GM08714 (cell line): ENCODE data around the gene PCK2.
A peak's percentile ranks its signal among the peaks of the same experiment; 100 is the strongest.

Experiments used
- H3K4me3 ChIP-seq: fragments of 200-500 bp; sonication (Bioruptor generic); 2 replicates; pipeline ENCODE4 v1.5.1; 2014; ENCODE audit warnings: mild to moderate bottlenecking, low read length, inconsistent platforms
- ZNF274 ChIP-seq: IDR thresholded peaks from 2 replicates; pipeline ENCODE4 v1.6.1; 2012; ENCODE audit warnings: mild to moderate bottlenecking, low read depth, low read length

The PCK2 gene

GRCh38 chr14:24106672-24107271 lies 12.7 kb downstream of the PCK2 start:
- no peak overlapping the region for H3K4me3 ChIP-seq
- TF ChIP-seq ZNF274, result no peak

- no peak for TF ChIP-seq ZNF274
Measured at GRCh38 chr14:24108336-24108874, 14.3 kb downstream of the PCK2 start.

GRCh38 chr14:24110060-24110459 lies 15.9 kb downstream of the PCK2 start:
- H3K4me3 ChIP-seq, result no peak overlapping the region
- TF ChIP-seq ZNF274, result no peak

More at GRCh38 chr14:24108336-24108874, 14.3 kb downstream of the PCK2 start:
- H3K4me3 ChIP-seq, result no peak overlapping the region

DNA sequence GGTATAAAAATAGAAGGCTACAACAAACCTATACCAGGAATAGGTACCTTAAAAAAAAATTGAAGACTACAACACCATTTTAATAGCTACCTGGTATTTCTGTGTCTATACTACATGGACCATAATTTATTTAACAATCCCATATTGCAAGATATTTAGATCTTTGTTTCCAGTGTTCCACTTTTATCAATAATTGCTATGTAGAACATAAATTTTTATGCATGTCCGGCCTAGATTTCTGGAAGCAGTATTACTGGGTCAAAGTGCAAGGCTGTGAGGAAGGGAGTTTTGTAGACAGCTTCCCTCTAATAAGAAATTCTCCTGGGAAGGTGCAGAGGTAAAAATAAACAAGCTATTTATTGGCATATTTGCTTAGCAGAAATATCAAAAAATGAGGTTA lies 16.4 kb downstream of the PCK2 start:
- TF ChIP-seq ZNF274, result no peak
- H3K4me3 ChIP-seq, result no peak overlapping the region

DNA sequence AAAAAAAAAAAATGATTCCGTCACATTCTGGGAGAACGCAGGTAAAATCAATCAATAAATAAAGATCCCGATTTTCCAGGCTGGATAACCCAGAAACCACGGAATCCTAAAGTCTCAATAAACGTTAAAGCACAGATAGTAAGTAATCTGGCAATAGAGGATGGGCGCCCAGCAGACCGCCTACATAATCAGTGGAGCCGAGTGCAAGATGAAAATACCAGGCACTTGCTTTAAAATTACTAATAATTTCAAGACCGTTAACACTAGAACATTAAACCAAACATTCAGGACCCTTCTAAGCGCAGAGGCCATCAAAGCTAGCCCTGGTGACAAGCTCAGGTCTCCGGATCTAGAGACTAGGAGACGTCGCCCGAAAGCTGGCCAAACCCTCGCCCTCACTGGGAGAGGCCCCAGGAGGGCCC lies 19.3 kb downstream of the PCK2 start:
- H3K4me3 ChIP-seq, result peak overlapping the region; percentile 64
- no peak for TF ChIP-seq ZNF274

- no peak for TF ChIP-seq ZNF274
- H3K4me3 ChIP-seq, result peak overlapping the region; percentile 64
Measured at GRCh38 chr14:24113801-24114531, 19.9 kb downstream of the PCK2 start.

DNA sequence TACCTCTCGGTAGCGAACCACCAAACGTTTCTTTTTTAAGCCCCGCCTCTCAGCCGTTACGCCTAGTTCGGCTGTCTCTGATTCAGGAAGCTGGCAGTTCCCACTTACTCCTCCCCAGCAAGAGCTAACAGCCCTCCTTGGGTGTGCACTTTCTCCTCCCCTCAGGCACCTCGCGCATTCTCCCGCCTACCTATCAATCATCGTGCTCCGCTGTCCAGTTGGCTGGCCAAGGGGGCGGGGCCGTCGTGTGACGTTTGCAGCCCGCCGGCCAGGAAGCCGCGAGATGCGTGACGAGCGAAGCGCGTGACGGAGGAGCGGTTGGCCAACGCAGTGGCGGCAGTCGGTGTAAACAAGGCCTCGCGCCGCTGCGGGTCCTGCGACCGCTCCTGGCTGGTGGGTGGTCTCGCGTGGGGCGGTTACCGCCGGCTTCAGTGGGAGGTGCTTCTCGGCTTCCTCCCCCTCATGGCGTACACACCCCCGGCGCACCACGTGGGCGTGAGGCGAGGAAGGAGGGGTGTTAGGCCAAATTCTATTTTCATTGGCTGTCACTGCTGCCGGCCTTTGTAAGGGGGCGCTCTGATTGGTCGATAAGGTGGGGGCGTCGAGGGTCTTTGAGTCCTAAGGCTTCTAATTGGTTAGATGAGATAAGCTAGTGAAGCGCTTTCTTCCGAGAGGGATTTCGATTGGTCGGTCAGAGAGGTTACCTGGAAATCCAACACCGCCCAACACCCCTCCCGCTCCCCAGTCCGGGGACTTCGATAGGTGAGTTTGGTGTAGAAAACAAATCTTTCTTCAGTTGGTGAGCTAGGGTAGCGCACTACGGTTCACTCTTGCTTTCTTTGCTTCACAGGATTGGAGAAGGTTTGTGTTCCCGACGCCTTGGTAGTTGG lies 20.7 kb downstream of the PCK2 start, which contains the start of the genes DCAF11 and NRL:
TSS of gene DCAF11 (plus strand) at position 246 of the 890 bp plus-strand sequence. CDS start 818 bp downstream, outside the sequence.
TSS of gene NRL (minus strand) at position 418 of the 890 bp plus-strand sequence. CDS start 32,101 bp downstream, outside the sequence.
- peak within 1 kb of the TSS; percentile 83 for H3K4me3 ChIP-seq
- TF ChIP-seq ZNF274, result no peak

DNA sequence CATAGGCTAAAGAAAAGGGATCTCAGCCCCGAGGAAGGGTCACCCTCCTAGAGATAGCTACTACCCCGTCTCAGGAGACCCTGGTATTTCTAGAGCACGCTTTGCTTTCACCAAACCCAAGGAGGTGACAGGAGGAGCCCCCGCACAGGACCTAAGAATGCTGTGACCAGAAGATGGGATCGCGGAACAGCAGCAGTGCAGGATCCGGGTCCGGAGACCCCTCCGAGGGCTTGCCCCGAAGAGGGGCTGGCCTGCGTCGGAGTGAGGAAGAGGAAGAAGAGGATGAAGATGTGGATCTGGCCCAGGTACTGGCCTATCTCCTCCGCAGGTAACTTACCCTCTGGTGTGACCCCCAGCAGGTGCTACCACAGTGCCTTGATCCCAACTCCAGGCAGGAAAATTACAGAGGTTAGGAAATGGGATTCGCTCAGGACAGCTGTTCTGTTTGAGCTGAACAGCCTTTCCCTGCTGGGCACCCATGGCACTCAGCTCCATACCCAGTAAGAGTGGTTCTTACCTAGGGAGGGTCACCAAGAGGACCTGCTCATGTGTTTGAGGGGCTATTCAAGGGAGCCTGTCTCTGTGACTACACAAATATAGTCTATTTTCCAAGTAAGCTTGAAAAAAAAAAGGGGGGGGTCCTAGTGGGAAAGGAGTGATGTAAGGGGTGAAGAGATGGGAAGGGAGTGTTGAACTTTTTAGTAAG lies 21.5 kb downstream of the PCK2 start:
- TF ChIP-seq ZNF274, result no peak
- peak overlapping the region; percentile 83 for H3K4me3 ChIP-seq

- H3K4me3 ChIP-seq, result peak overlapping the region; percentile 83
Measured at GRCh38 chr14:24116128-24116814, 22.2 kb downstream of the PCK2 start.

DNA sequence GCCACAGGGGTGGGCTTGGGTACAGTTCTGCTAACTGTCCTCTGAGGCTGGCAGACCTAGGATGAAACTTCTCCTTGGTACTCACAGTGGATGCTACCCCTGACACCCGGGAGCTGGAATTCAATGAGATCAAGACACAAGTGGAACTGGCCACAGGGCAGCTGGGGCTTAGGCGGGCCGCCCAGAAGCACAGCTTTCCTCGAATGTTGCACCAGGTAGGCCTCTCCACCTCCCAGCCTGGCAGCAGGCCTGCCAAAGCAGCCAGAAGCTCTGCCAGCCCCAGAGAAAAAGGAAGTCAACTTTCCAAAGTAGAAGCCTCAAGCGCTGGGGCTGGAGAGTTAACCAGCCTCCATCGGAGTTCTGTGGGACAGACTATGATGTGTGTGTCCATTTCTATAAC lies 23.1 kb downstream of the PCK2 start:
- no peak for TF ChIP-seq ZNF274
- no peak overlapping the region for H3K4me3 ChIP-seq

More at GRCh38 chr14:24116128-24116814, 22.2 kb downstream of the PCK2 start:
- no peak for TF ChIP-seq ZNF274

- no peak for TF ChIP-seq ZNF274
- H3K4me3 ChIP-seq, result no peak overlapping the region
Measured at GRCh38 chr14:24119691-24120090, 25.6 kb downstream of the PCK2 start.

- no peak overlapping the region for H3K4me3 ChIP-seq
- TF ChIP-seq ZNF274, result no peak
Measured at GRCh38 chr14:24121210-24121609, 27.1 kb downstream of the PCK2 start.

DNA sequence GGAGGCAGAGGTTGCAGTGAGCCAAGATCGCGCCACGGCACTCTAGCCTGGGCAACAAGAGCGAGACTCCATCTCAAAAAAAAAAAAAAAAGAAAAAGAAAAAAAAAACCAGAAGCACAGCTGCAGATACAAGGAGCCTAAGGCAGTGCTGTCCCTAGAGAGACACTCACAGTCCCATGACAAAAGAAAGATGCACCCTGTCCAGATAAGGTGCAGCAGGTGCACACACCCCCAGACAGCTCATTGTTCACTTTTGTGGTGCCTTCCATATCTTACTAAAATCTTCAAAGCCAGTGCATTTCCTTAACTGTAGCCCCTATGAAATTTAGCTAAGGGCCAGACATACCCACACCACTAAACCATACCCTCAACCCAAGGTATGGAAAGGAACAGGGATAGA lies 28.3 kb downstream of the PCK2 start:
- no peak for TF ChIP-seq ZNF274
- H3K4me3 ChIP-seq, result no peak overlapping the region
